Inferior parietal cortex (tissue), 1 donor: ENCODE data around the gene PLEKHA8.

Experiments used
- DNase-seq: peaks from one replicate; pipeline ENCODE4 v3.0.0-alpha.2; 2016; ENCODE audit errors: extremely low spot score

PLEKHA8 gene

DNA sequence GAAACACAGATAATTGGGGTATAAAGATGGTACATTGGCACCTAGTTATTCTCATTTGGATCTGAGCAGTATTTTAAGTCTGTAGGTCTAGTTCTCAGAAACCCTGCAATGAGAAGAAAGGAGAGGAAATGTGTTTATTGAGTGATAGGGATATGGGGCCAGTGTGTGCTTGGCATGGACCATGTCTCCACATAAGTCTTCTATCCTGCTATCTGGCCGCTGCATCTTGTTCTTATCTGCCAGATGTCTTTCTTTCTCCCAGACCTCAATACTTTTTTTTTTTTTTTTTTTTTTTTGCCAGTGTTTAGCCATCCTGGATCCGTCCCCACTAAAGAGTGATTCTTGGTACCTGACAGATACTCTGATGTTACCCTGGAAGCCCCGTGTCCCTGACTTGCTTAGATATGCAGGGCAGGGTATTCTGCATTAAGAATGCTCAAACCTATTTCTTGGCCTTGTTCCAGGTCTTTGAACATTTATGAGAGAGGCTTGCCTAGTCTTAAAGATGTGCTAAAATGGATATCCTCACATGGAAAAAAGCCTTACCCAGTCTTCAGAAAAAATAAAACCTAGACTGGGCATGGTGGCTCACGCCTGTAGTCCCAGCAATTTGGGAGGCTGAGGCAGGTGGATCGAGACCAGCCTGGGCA, 116.6 kb downstream of the PLEKHA8 start:
- DNase-seq, result no peak

DNA sequence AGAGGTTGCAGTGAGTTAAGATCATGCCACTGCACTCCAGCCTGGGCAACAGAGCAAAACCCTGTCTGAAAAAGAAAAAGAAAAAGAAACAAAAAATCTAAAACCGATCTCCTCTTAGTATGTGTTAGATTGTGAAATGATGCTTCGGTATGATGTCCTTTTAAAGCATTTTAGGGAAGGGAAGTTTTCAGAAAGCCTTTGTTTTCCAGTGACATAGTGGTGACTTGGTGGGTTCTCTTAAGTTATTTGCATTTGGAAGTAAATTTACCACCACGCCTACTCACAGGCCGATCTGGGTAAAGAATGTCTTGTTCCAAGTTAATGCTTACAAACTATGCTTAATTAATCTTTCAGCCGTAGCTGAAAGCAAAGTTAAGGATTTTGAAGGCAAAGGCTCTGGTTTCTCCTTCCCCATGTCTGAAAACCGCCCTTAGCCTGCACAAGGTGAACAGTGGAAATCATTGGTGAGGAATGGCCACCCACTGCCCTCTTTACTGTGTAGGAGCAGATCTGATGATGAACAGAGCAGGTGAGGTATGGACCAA, 117.3 kb downstream of the PLEKHA8 start:
- no peak for DNase-seq

DNA sequence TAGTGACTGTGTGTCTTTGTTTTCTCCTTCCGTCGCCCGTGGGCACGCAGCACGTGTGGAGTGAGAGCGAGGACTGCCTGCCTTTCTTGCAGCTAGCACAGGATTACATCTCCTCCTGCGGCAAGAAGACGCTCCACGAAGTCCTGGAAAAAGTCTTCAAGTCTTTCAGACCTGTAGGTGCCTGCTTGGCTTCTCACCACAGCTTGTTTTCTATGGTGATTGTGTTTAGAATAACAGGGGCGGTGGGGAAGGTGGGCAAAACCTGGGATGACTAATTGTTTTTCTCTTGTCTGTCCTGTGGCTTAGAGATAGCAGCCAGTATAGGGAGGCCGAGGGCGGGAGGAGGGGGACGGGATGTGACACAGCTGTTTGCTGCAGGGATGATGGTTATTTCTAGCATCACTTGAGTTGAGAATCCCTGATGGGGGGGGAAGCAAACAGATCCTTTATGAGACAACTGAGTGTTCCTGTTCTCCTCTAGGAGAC, 118.0 kb downstream of the PLEKHA8 start:
- no peak for DNase-seq

DNA sequence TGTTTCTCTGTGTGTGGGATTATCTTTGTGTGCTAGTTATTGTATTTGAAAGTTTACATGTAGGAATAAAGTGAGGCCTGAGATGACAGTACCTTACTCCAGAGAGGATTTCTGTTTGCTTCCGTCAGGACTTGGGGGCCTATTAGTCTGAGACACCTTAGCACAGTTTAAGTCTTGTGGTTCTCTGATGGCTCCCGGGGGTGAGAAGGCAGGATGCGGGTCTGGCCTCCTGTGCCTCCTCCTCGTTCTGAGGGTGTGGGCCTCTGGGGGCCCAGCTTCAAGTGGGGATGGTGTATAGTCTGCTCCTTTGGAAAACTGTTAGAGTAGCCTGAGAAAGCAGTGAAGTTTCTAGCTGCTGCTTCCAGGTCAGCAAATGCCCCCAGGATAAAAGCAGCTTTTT, 119.0 kb downstream of the PLEKHA8 start:
- DNase-seq, result no peak

DNA sequence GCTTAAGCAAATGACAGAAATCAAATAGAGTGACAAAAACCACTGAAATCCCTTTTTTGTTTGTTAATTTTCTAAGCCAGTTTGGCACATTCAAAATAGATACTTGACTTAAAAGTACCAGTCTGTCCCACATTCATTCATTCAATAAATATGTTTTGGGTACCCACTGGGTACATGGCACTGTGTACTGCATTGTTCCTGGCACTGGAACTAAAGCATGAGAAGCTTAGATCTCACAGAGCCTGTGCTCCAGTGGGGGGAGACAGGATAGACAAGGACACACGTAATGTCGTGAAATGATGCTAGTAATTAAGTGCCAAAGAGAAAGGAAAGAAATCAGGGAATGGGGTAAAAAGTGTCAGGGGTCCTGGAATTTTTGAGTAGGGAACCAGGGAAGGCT, 119.6 kb downstream of the PLEKHA8 start:
- no peak for DNase-seq

DNA sequence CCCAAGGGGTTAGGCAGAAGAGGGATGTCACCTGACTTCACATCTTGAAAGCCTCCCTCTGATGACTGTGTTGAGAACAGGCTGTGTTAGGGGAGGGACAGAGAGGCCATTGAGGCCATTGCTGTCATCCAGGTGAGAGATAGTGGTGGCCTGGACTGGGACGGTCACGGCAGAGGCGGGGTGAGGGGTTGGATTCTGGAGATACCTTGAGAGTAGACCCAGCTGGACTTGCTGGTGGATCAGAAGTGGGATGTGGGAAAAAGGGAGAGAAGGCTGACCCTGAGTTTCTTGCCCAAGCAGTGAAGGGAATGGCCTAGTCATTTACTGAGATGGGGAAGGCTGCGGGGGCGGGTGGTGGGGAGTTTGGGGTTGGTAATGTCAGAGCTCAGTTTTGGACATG, 120.2 kb downstream of the PLEKHA8 start:
- no peak for DNase-seq

DNA sequence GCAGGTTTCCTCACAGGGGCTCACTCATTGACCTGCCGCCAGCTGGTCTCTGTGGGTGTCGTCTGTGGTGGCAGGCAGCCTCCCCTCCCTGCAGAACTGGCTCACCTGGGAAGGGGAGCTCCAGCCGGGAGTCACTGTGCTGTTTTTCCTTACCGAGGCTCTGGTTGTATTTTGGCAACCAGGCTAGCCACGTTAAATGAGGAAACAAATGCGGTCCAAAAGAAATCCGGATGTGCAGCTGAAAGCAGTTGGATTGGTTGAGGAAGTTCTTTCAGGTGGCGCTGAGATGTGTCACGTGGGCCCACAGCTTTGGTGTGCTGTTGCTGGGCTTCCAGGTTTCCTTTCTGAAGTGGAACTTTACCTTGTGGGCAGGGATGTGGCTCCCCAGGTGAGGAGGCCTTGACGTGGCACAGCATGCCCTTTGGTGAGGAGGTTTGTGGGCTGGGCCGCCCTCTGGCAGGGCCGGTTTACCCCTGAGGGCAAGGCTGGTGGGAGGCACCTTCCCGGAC, 120.8 kb downstream of the PLEKHA8 start:
- no peak for DNase-seq

DNA sequence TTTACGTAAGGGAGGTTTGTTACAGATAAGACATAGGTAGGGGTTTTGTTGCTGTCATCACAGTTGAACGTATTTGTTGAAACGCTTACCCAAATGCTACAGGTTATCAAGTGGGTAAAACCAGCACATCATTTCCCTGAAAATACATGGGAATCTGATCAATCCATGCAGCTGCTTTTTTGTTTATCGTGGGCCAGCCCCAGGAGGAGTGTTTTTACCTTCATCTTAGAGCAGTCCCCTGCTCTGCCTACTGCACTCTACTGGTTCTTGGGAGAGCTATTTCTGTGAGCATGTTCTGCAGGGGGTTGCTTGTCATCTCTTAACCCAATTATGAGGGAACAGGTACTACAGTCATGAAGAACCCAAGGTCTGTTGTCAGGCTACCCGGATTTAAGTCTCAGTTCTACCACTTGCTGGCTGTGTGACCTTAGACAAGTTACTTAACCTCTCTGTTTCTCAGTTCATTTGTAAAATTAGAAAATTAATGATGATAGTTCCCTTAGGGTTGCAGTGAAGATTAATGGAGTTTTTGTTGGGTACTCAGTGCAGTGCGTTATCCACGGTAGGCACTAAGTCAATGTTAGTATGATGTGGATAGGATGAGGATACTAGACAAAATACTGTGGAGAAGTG, 121.5 kb downstream of the PLEKHA8 start:
- no peak for DNase-seq

DNA sequence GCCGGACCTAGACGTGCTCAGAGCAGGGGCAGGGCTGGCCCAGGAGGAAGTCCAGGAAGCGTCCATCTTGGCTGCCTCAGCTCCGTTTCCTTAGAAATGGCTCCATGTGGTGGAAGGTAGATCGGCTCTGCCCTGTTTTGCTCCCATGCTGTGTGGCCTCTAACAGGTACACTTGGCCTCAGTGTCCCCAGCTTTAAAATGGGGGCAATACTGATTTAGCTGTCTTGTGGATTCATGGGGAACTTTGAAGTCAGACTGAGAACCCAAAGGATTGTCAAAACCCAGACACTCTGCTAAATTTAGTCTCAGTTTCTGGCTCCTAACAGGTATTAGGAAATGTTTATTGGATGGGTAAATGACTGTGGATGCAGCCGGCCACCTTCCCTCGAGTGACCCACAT, 122.5 kb downstream of the PLEKHA8 start:
- DNase-seq, result no peak

DNA sequence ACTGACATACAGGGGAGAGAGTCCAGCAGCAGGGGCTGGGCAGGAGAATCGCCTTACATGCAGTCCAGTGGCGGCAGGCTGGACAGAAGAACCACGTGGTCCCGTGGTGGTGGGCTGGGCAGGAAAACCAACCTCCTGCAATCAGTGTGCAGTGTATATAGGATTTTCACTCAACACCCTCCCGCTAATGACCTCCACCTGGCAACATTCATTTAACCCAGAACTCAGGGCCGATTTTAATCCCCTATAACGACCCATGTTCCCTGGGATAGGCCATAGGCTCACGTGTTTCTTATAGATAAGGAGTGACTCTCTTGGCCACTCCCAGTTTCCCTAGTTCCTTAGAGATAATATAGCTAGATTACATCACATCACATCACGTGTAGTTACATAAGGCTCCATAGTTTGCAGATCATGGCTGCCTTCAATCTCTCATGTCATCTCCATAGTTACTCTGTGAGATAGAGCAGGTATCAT, 125.9 kb downstream of the PLEKHA8 start:
- DNase-seq, result no peak

DNA sequence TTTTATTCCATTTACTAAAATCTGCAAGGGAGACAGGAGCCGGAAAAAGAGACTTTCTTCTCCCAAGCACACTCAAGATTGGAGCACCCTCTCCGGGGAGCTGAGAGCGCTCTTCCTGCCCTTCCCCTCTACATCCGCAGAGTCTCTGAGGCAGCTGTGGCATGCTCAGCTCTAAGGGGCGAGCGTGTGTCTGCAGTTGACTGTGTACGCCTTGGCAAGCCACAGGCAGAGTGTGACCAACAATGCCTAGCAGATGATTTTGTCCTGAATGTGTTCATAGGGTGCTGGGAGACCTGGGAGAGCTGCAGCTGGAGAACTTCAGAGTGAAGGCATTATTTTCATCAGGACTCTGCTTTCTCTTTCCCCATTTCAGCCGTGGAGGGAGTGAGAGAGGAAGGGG, 127.3 kb downstream of the PLEKHA8 start:
- DNase-seq, result no peak

DNA sequence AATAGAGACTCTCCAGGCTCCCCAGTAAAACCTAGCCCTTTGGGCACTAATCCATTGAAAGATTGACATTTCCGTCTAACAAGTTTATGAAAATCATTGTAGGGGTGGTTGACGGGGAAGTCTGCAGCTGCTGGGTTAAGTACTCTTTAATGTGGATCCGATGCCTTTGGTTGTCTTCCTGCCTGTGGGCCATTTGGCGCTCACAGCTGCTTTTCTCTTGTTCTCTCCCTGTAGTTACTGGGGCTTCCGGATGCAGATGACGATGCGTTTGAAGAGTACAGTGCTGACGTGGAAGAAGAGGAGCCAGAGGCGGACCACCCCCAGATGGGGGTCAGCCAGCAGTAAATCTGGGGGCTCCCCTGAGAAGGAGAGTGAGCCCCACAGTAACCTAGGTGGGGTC, 129.0 kb downstream of the PLEKHA8 start:
- DNase-seq, result no peak

DNA sequence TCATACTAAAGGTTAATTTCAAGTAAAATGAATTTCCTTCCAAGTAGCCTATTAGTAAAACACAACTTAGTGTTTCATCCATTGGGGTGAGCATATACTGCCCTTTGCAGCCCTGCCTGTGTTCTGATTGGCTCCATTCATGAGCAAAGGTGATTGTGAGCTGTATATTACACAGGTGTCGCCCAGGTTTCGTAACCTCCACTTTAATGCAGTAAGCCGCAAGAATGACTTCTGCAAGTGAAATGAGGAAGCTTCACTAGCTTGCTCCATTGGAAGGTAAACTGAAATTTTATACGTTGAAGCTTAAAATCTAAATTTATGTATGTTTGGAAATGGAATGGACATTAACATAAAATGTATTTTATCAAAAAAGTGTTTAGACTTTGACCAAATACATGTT, 131.0 kb downstream of the PLEKHA8 start:
- DNase-seq, result no peak

DNA sequence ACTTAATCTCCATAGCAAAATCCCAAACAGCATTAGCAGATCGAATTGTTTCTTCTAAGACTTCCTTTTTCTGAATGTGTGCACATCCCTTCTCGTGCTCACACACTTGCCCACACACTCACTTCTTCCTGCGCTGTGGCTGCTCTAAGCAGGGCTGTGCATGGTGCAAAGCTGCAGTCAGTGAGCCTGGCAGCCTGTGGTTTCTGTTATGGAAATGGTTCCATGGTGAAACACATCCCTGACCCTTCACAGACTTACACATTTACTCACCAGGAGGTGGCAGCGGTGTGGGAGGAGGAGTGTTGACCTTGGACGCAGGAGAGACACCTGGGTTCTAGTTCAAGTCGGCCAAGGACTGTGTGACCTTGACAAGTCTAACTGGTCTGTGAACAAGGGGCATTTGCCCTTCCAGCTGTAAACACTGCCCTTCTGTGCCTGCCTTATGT, 131.5 kb downstream of the PLEKHA8 start:
- DNase-seq, result no peak

DNA sequence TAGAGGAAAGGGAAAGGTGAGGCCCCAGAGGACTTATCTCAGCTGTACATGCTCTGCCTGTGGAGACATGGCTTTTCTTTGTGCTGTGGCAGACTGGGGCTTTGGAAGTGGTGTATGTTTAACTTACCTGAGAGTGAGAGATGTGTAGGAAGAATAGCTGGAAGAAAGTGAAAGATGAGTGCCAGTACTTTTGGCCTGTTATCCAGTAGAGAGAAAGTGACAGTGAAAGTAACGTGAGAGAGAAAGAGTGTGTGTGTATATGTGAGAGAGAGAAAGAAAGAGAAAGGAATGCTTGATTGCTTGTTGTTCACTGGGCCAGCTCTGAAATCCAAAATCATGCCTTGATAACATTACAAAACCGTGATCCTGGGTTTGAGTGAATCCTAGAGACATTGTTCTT, 132.1 kb downstream of the PLEKHA8 start:
- DNase-seq, result no peak

DNA sequence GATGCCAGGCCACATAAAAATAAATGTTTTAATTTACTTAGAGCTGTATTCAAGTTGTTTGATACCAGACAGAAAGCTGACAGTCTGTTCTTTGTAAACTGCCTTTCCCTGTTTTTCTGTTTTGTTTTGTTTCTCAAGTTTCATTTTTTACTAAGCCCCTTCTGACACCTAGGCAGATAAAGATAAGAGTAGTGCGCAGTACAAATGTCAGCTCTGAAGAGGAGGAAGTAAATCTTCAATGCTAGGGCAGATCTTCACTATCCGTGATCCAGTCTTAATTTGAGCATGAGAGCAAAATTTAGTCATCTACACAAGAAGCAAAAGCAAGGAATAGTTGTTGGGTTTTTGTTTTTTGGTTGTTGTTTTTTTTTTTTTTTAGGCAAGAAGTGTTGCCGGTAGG, 133.9 kb downstream of the PLEKHA8 start:
- DNase-seq, result no peak

DNA sequence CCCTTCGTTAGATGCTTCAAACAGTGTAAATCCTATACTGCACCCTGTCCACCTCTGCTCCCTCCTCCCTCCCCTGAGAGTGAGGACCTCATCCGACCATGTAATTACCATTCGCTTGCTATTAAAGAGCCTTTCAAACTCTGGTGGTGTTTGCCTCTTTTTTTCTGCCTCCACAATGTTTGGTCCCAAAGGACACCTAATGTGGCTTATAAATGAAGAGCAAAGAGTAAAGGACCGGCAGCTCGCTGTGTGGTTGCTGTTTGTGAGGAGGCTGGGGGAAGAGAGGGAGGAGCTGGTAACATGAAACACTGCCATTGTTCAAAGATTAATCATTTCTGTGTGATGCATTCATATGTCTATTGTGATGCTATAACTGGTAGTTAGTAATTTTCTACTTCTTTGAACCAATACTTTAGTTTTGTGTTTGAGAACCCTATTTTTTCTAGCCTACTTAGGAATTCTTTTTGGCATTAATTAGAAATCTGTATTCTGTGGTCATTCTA, 134.5 kb downstream of the PLEKHA8 start:
- DNase-seq, result no peak

DNA sequence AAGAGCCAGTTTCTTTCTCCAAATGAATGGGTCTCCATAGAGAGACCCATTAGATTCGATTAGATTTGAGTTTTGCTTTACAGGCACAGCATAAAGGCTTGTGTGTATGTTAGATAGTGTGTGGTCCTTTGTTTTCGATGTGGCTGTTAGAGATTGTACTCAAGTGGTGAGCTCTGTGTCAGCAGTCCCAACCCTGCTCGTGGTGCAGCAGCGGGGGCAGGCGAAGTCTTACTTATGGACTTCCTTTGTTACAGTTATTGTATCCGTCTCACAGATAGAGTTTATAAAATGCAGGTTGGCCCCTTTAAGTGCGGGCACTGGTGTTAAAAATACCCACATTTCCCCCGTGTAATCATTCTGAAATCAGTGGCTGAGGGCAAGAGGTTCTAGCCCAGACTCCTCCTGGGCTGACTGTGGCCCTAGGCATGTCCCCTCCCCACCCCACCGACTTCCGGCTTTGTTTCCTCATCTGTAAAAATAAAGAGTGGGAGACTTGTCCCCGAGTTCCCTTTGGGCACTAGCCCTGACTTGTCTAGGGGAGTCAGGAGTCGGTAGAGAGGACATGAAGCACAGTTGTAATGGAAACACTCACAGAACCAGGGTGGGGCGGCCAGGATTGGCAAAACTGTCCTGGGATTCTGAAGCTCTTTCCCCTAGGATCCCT, 135.2 kb downstream of the PLEKHA8 start:
- no peak for DNase-seq

DNA sequence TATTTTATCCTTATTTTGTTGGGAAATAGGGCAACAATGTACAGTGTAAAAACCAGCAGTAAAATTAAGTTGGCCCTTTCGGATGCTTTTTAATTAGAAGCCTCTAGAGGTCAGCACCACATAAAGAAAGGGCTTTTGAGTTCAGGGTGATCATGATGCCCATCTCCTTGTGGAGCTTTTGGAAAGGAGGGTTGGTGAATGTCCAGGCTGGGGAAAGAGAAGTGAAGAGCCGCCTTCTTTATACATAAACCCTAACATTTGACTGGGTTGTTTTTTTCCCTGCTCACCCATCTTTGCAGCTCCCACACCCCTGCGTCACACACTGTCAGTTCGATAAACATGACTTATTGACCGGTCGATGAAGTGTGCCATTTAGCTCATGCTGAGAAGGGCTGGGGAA, 136.4 kb downstream of the PLEKHA8 start:
- DNase-seq, result peak; percentile 84

DNA sequence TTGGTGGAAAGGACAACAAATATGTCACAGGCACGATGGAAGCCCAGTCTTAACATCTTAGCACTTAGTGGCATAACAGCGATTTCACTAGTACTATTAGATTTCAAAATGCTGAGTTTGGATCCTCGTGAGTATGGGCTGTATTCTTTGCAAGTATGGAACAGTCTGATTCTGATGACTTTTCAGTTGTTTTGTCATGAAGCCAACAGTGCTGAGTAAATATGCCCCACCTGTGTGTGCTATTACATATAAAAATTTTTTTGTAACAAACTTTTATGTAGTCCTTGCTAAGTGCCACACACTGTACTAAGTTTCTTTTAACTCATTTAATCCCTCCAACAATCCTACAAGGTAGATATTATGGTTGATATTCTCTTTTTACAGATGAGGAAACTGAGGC, 137.4 kb downstream of the PLEKHA8 start:
- DNase-seq, result no peak

DNA sequence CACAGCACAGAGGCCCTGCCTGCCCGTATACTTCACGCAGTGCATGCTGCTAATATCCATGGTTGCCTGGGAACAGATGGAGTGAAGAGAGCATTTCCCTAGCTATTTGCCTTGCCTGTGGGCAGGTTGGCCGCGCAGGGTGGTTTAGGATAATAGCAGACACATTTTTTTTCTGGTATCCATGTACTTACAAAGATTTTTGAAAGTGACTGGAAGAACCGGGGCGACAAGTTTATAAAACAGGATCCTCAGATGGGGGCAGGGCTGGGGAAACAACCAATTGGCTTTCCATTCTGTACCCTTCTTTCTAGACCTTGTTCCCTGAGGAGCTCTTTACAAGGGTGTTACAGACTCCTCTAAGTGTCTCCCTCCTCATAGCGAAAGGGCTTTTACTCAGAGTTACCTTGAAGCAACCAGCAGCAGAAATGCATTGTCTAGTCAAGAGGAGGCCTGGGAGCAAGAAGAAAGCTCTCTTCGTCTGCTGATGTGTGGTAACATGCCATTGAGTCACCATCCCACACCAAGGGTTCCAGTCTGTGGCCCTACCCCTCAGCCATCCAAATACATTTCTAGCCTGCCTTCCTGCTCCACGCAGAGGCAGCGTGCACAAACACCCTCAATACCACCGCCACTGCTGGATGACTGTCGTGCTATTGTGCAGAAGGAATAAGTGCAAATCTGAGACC, 138.1 kb downstream of the PLEKHA8 start:
- no peak for DNase-seq

DNA sequence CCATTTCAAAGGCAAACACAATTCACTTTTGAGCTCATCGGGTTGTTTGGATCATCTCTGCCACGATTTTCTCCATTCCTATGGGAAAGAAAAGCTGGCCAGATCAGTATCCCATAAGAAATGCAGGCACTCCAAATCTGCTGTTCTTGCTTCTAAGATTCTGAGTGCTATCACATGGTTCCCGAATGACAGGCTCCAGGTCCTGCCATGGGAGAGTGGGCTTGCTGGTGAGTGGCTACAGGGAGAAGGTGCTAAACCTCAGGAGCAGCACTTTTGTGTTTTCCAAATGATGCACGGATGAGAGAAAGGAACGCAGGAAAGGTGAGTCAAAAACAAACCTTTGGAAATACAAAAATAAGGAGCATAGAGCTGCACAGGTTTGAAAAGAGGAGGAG, 138.6 kb downstream of the PLEKHA8 start:
- DNase-seq, result no peak
